HEK293 (cell line): ENCODE data around the gene CHFR.

Source experiments
- GFI1B ChIP-seq: fragments of 450-650 bp; formaldehyde crosslinking; IDR thresholded peaks from 2 replicates; pipeline ENCODE4 v1.5.1; 2016; ENCODE audit warnings: missing biosample characterization, missing genetic modification characterization
- GLI2 ChIP-seq: fragments of 450-650 bp; formaldehyde crosslinking; IDR thresholded peaks from 2 replicates; pipeline ENCODE4; 2017; ENCODE audit warnings: missing biosample characterization, missing genetic modification characterization, low read depth, borderline replicate concordance
- HOXD13 ChIP-seq: sonication (generic); formaldehyde crosslinking; IDR thresholded peaks from 2 replicates; pipeline ENCODE4 v1.8.0; 2022; ENCODE audit warnings: missing genetic modification reagents, borderline replicate concordance
- KLF7 ChIP-seq: fragments of 450-650 bp; formaldehyde crosslinking; IDR thresholded peaks from 2 replicates; pipeline ENCODE4 v1.5.1; 2016; ENCODE audit warnings: missing biosample characterization, missing genetic modification characterization, borderline replicate concordance
- MYNN ChIP-seq: fragments of 450-650 bp; formaldehyde crosslinking; IDR thresholded peaks from 2 replicates; pipeline ENCODE4 v1.5.1; 2016; ENCODE audit warnings: missing biosample characterization, missing genetic modification characterization, borderline replicate concordance
- OSR2 ChIP-seq: fragments of 450-650 bp; formaldehyde crosslinking; IDR thresholded peaks from 2 replicates; pipeline ENCODE4 v1.5.1; 2016; ENCODE audit warnings: missing biosample characterization, missing genetic modification characterization
- SP7 ChIP-seq: fragments of 450-650 bp; formaldehyde crosslinking; IDR thresholded peaks from 2 replicates; pipeline ENCODE4 v1.5.1; 2016; ENCODE audit warnings: missing biosample characterization, missing genetic modification characterization
- WT1 ChIP-seq: fragments of 450-650 bp; formaldehyde crosslinking; IDR thresholded peaks from 2 replicates; pipeline ENCODE4 v1.5.1; 2016; ENCODE audit warnings: missing biosample characterization, missing genetic modification characterization
- YY1 ChIP-seq: fragments of 450-650 bp; formaldehyde crosslinking; IDR thresholded peaks from 2 replicates; pipeline ENCODE4 v1.5.1; 2018; ENCODE audit warnings: missing biosample characterization, missing genetic modification characterization
- ZBTB1 ChIP-seq: fragments of 450-650 bp; formaldehyde crosslinking; IDR thresholded peaks from 2 replicates; pipeline ENCODE4 v1.5.1; 2016; ENCODE audit warnings: missing biosample characterization, missing genetic modification characterization
- ZBTB17 ChIP-seq: fragments of 450-650 bp; formaldehyde crosslinking; IDR thresholded peaks from 2 replicates; pipeline ENCODE4 v1.5.1; 2016; ENCODE audit warnings: missing biosample characterization, missing genetic modification characterization
- ZBTB20 ChIP-seq: fragments of 450-650 bp; formaldehyde crosslinking; IDR thresholded peaks from 2 replicates; pipeline ENCODE4 v1.5.1; 2016; ENCODE audit warnings: missing biosample characterization, missing genetic modification characterization
- ZFP3 ChIP-seq: fragments of 450-650 bp; formaldehyde crosslinking; IDR thresholded peaks from 2 replicates; pipeline ENCODE4 v1.5.1; 2016; ENCODE audit warnings: low read depth, missing biosample characterization, missing genetic modification characterization
- ZNF114 ChIP-seq: fragments of 450-650 bp; formaldehyde crosslinking; IDR thresholded peaks from 2 replicates; pipeline ENCODE4 v1.5.0; 2017; ENCODE audit warnings: missing biosample characterization, missing genetic modification characterization
- ZNF132 ChIP-seq: fragments of 450-650 bp; formaldehyde crosslinking; IDR thresholded peaks from 2 replicates; pipeline ENCODE4 v1.5.1; 2017; ENCODE audit warnings: missing biosample characterization, missing genetic modification characterization, borderline replicate concordance
- ZNF140 ChIP-seq: fragments of 450-650 bp; formaldehyde crosslinking; IDR thresholded peaks from 2 replicates; pipeline ENCODE4 v1.5.1; 2016; ENCODE audit warnings: missing biosample characterization, missing genetic modification characterization
- ZNF2 ChIP-seq: fragments of 450-650 bp; formaldehyde crosslinking; IDR thresholded peaks from 2 replicates; pipeline ENCODE4 v1.5.1; 2016; ENCODE audit warnings: missing biosample characterization, missing genetic modification characterization
- ZNF202 ChIP-seq: fragments of 450-650 bp; formaldehyde crosslinking; IDR thresholded peaks from 2 replicates; pipeline ENCODE4 v1.5.1; 2016; ENCODE audit warnings: missing biosample characterization, missing genetic modification characterization, borderline replicate concordance
- ZNF26 ChIP-seq: fragments of 450-650 bp; formaldehyde crosslinking; IDR thresholded peaks from 2 replicates; pipeline ENCODE4 v1.5.1; 2016; ENCODE audit warnings: missing biosample characterization, missing genetic modification characterization
- ZNF335 ChIP-seq: fragments of 450-650 bp; formaldehyde crosslinking; conservative IDR thresholded peaks from 2 replicates; pipeline ENCODE4 v1.5.1; 2016; ENCODE audit warnings: missing biosample characterization, missing genetic modification characterization
- ZNF354C ChIP-seq: fragments of 450-650 bp; formaldehyde crosslinking; IDR thresholded peaks from 2 replicates; pipeline ENCODE4 v1.5.1; 2016; ENCODE audit warnings: missing biosample characterization, missing genetic modification characterization, low read depth, borderline replicate concordance
- ZNF366 ChIP-seq: fragments of 450-650 bp; formaldehyde crosslinking; conservative IDR thresholded peaks from 2 replicates; pipeline ENCODE4 v1.5.1; 2016; ENCODE audit warnings: missing biosample characterization, missing genetic modification characterization
- ZNF426 ChIP-seq: fragments of 450-650 bp; formaldehyde crosslinking; IDR thresholded peaks from 2 replicates; pipeline ENCODE4 v1.5.1; 2017; ENCODE audit warnings: missing biosample characterization, missing genetic modification characterization, mild to moderate bottlenecking, inconsistent platforms, moderate library complexity
- ZNF449 ChIP-seq: fragments of 450-650 bp; formaldehyde crosslinking; IDR thresholded peaks from 2 replicates; pipeline ENCODE4 v1.5.1; 2017; ENCODE audit warnings: missing biosample characterization, mild to moderate bottlenecking, missing genetic modification characterization, moderate library complexity
- ZNF501 ChIP-seq: fragments of 450-650 bp; formaldehyde crosslinking; IDR thresholded peaks from 2 replicates; pipeline ENCODE4 v1.5.1; 2016; ENCODE audit warnings: missing biosample characterization, missing genetic modification characterization
- ZNF510 ChIP-seq: fragments of 450-650 bp; formaldehyde crosslinking; IDR thresholded peaks from 2 replicates; pipeline ENCODE4 v1.5.1; 2018; ENCODE audit warnings: mild to moderate bottlenecking, missing genetic modification characterization, missing biosample characterization; ENCODE audit not compliant: insufficient replicate concordance
- ZNF530 ChIP-seq: fragments of 450-650 bp; formaldehyde crosslinking; IDR thresholded peaks from 2 replicates; pipeline ENCODE4 v1.5.1; 2016; ENCODE audit warnings: low read depth, missing biosample characterization, missing genetic modification characterization
- ZNF600 ChIP-seq: fragments of 450-650 bp; formaldehyde crosslinking; IDR thresholded peaks from 2 replicates; pipeline ENCODE4 v1.5.1; 2016; ENCODE audit warnings: missing biosample characterization, missing genetic modification characterization
- ZNF621 ChIP-seq: fragments of 450-650 bp; formaldehyde crosslinking; IDR thresholded peaks from 2 replicates; pipeline ENCODE4 v1.5.1; 2017; ENCODE audit warnings: missing biosample characterization, missing genetic modification characterization
- ZNF660 ChIP-seq: fragments of 450-650 bp; IDR thresholded peaks from 2 replicates; pipeline ENCODE4 v1.5.1; 2018; ENCODE audit warnings: missing biosample characterization, mild to moderate bottlenecking, missing genetic modification characterization
- ZNF830 ChIP-seq: fragments of 450-650 bp; IDR thresholded peaks from 2 replicates; pipeline ENCODE4 v1.5.0; 2018; ENCODE audit warnings: missing biosample characterization, missing genetic modification characterization, low read depth, mild to moderate bottlenecking, moderate library complexity
- TF ChIP-seq, protein P1 (sequence below): fragments of 450-650 bp; formaldehyde crosslinking; IDR thresholded peaks from 2 replicates; pipeline ENCODE4 v1.5.1; 2017; ENCODE audit warnings: missing biosample characterization, missing genetic modification characterization
- TF ChIP-seq, protein P2 (sequence below): fragments of 450-650 bp; formaldehyde crosslinking; IDR thresholded peaks from 2 replicates; pipeline ENCODE4 v1.5.1; 2017; ENCODE audit warnings: missing biosample characterization, missing genetic modification characterization
- TF ChIP-seq, protein P3 (sequence below): fragments of 450-650 bp; formaldehyde crosslinking; IDR thresholded peaks from 2 replicates; pipeline ENCODE4 v1.5.1; 2016; ENCODE audit warnings: missing biosample characterization, missing genetic modification characterization

The CHFR gene

DNA sequence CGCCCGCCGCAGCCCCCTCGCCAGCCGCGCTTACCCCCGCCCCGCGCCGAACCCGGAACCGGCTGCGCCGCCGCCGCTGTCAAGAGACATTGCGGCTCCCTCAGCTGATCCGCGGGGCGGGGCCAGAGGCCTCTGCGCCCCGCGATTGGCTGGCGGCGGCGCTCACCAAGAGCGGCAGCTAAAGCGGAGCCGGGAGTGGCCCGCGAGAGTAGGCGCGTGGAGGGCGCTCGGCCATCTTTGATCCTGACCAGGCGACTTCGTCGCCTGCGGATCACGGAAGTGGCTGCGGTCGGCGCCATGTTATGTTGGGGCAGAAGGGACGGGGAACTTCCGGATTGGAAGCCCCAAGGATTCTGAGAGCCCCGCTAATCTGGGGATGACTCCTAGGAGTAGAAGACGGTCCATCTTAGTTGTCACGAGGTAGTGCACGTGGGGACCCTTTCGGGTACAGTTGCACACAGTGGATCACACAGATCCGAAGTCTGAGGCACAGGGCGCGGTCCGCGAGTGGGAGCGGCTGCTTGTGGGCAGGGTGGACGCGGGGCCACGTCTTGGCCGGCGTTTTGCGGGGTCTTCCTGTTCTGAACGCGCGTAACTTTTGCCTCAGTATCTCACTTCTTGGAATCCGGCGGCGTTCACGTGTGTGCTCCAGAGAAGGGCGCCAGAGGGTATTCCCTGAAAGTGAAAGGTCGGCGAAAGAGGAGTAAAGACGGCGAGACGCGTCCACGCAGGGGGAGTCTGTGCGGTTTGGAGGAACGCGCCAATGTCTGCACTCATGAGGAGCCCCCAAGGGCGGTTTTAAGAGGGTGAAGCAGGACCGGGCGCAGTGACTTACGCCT lies at the start of gene CHFR (continued):
- TF ChIP-seq MYNN = no peak
- TF ChIP-seq WT1 = no peak
- TF ChIP-seq ZNF510 (tag by site-specific recombination) = no peak
- TF ChIP-seq SP7 (tag by site-specific recombination) = peak; percentile 60
- TF ChIP-seq ZNF830 (tag by site-specific recombination) = no peak
- no peak for TF ChIP-seq ZNF202
- no peak for TF ChIP-seq ZNF530
- TF ChIP-seq, protein P1, sequence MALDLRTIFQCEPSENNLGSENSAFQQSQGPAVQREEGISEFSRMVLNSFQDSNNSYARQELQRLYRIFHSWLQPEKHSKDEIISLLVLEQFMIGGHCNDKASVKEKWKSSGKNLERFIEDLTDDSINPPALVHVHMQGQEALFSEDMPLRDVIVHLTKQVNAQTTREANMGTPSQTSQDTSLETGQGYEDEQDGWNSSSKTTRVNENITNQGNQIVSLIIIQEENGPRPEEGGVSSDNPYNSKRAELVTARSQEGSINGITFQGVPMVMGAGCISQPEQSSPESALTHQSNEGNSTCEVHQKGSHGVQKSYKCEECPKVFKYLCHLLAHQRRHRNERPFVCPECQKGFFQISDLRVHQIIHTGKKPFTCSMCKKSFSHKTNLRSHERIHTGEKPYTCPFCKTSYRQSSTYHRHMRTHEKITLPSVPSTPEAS = no peak
- TF ChIP-seq ZNF449 (tag by site-specific recombination) = no peak
- TF ChIP-seq ZNF114 (tag by site-specific recombination) = no peak
- peak; percentile 29 for TF ChIP-seq ZBTB20 (tag by site-specific recombination)
- no peak for TF ChIP-seq ZNF354C (tag by site-specific recombination)
- TF ChIP-seq, protein P2, sequence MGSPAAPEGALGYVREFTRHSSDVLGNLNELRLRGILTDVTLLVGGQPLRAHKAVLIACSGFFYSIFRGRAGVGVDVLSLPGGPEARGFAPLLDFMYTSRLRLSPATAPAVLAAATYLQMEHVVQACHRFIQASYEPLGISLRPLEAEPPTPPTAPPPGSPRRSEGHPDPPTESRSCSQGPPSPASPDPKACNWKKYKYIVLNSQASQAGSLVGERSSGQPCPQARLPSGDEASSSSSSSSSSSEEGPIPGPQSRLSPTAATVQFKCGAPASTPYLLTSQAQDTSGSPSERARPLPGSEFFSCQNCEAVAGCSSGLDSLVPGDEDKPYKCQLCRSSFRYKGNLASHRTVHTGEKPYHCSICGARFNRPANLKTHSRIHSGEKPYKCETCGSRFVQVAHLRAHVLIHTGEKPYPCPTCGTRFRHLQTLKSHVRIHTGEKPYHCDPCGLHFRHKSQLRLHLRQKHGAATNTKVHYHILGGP (tag by site-specific recombination) = no peak
- TF ChIP-seq ZNF501 = no peak
- TF ChIP-seq ZNF426 = no peak
- peak; percentile 97 for TF ChIP-seq YY1 (tag by site-specific recombination)
- TF ChIP-seq GLI2 (tag by site-specific recombination) = no peak
- no peak for TF ChIP-seq ZBTB1 (tag by site-specific recombination)
- no peak for TF ChIP-seq ZNF26 (tag by site-specific recombination)
- no peak for TF ChIP-seq OSR2 (tag by site-specific recombination)
- no peak for TF ChIP-seq ZNF660 (tag by site-specific recombination)
- peak; percentile 83 for TF ChIP-seq ZNF335 (tag by site-specific recombination)
- TF ChIP-seq ZNF621 = no peak
- 0 out of 2 replicates have a peak, but pooled peaks have one; percentile 63 for TF ChIP-seq KLF7 (tag by site-specific recombination)
- TF ChIP-seq, protein P3, sequence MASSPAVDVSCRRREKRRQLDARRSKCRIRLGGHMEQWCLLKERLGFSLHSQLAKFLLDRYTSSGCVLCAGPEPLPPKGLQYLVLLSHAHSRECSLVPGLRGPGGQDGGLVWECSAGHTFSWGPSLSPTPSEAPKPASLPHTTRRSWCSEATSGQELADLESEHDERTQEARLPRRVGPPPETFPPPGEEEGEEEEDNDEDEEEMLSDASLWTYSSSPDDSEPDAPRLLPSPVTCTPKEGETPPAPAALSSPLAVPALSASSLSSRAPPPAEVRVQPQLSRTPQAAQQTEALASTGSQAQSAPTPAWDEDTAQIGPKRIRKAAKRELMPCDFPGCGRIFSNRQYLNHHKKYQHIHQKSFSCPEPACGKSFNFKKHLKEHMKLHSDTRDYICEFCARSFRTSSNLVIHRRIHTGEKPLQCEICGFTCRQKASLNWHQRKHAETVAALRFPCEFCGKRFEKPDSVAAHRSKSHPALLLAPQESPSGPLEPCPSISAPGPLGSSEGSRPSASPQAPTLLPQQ (tag by site-specific recombination) = peak; percentile 45; the same call in 1 of the 2 replicates
- no peak for TF ChIP-seq ZNF366 (tag by site-specific recombination)
- TF ChIP-seq ZNF2 (tag by site-specific recombination) = peak; percentile 54; the same call in 1 of the 2 replicates
- TF ChIP-seq ZNF600 (tag by site-specific recombination) = no peak; the same call in 1 of the 2 replicates
- TF ChIP-seq ZNF140 (tag by site-specific recombination) = no peak
- TF ChIP-seq HOXD13 (CRISPR knock-in tag) = no peak
- TF ChIP-seq ZFP3 (tag by site-specific recombination) = no peak
- no peak for TF ChIP-seq GFI1B (tag by site-specific recombination)
- no peak for TF ChIP-seq ZNF132 (tag by site-specific recombination)
- TF ChIP-seq ZBTB17 = peak; percentile 97
